ENCODE data around the gene CBX6. TPM values are rescaled to one million over a fixed set of nuclear protein-coding genes. Genes with fewer than 3 reads are reported as not detected.

Gene CBX6
- total and polyA plus RNA-seq, 2 donors, result 43.1 to 82.0 TPM

- no peak for DNase-seq (ENCODE audit: extremely low spot score)
- Histone ChIP-seq H3K27ac (ENCODE audit: low read depth) (no peak overlapping the region), H3K36me3 (ENCODE audit: insufficient read depth) (no peaks in the 10 kb centered on the region), H3K4me1 (ENCODE audit: insufficient read depth) (no peaks in the 10 kb centered on the region), H3K4me3 (ENCODE audit: low read depth, low read length) (no peak overlapping the region)
- WGBS, result 89% methylated on average over 2 of the region's 2 CpGs
These were observed 48.4 kb downstream of the CBX6 start for GRCh38 chr22:38823637-38824036.

DNA sequence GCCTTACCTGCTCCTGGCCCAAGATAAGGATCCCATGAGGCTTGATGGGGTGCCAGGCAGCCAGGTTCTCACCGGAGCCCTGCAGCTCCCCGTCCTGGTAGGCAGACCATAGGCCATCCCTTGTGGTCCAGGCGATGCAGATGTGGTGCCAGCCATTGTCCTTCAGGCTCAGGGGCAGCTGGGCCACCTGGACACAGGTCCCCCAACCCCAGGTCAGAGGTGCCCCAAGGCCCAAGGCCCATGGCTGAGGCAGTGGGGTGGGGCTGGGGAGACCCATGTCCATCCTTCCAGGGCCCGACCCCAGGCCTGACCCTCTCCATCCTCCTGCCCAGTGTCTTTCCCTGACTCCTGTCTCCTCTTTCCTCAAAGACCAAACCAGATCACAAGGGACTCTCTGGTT lies 48.9 kb downstream of the CBX6 start:
- no peak overlapping the region for H3K4me3 ChIP-seq (ENCODE audit: low read depth, low read length)
- H3K27ac ChIP-seq (ENCODE audit: low read depth), result no peak overlapping the region
- no peak for DNase-seq (ENCODE audit: extremely low spot score)
- WGBS, result 90% methylated on average over 4 of the region's 4 CpGs
- no peaks in the 10 kb centered on the region for H3K4me1 ChIP-seq (ENCODE audit: insufficient read depth)
- no peaks in the 10 kb centered on the region for H3K36me3 ChIP-seq (ENCODE audit: insufficient read depth)

DNA sequence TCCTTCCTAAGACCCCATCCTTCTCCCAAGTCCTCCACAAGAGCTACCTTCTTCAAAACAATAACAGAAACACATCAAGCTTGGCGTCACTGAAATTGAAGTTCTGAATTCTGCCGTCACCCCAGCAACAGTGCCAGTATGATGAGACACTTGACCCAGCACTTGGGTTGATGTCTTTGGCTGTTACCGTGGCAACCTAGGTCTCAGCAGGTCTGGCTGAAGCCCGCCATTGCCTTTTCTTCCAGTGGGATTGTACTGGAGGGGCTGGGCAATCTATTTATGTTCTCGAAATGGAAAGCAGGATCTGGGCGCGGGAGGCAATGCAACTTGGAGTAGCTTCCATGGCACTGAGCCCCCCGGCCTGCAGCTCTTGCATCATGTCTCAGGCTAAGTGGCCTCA lies 52.0 kb downstream of the CBX6 start:
- Histone ChIP-seq H3K27ac (ENCODE audit: low read depth) (no peak overlapping the region), H3K36me3 (ENCODE audit: insufficient read depth) (no peaks in the 10 kb centered on the region), H3K4me1 (ENCODE audit: insufficient read depth) (no peaks in the 10 kb centered on the region), H3K4me3 (ENCODE audit: low read depth, low read length) (no peak overlapping the region)
- WGBS, result 84% methylated on average over 8 of the region's 8 CpGs
- no peak for DNase-seq (ENCODE audit: extremely low spot score)

- no peak overlapping the region for H3K4me3 ChIP-seq (ENCODE audit: low read depth, low read length)
- H3K4me1 ChIP-seq (ENCODE audit: insufficient read depth), result no peaks in the 10 kb centered on the region
- no peaks in the 10 kb centered on the region for H3K36me3 ChIP-seq (ENCODE audit: insufficient read depth)
- 83% methylated on average over 10 of the region's 10 CpGs for WGBS
- no peak overlapping the region for H3K27ac ChIP-seq (ENCODE audit: low read depth)
- no peak for DNase-seq (ENCODE audit: extremely low spot score)
These were observed 52.6 kb downstream of the CBX6 start for GRCh38 chr22:38819387-38819940.

DNA sequence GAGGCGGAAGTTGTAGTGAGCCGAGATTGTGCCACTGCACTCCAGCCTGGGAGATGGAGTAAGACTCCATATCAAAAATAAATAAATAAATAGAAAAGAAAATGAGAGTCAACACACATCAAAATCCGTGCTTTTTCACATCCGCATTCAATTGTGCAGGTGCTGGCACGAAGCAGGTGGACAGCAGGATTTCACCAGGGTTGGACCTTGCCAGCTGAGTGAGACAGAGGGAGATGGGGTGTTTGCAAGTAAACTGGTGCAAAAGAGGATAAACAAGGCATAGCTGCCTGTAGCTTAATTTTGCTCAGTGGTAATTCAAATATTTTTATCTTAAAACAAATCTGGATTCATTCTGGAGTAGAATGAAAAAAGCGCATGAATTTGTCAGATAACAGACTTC lies 54.8 kb downstream of the CBX6 start:
- Histone ChIP-seq H3K4me1 (ENCODE audit: insufficient read depth) (no peaks in the 10 kb centered on the region), H3K27ac (ENCODE audit: low read depth) (no peak overlapping the region), H3K36me3 (ENCODE audit: insufficient read depth) (no peaks in the 10 kb centered on the region), H3K4me3 (ENCODE audit: low read depth, low read length) (no peak overlapping the region)
- no peak for DNase-seq (ENCODE audit: extremely low spot score)
- WGBS, result 91% methylated on average over 6 of the region's 6 CpGs

DNA sequence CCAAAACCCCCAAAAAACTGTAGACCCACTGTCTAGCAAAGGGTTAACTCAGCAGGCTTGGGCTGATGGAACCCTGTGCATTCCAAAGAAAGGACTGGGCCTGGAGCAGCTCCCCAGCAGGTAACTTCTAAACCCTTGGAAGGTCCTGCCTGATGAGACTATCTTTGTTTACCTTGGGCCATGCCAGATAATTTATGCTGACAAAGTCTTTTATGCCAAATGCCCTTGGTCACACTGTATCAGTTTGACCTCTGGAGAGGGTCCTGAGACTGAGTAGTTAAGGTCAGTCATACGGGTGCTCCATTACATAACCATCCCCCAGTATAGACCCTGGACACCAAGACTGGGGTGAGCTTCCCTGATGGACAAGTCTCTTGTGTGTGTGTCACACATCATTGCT lies 56.2 kb downstream of the CBX6 start:
- Histone ChIP-seq H3K4me3 (ENCODE audit: low read depth, low read length) (no peak overlapping the region), H3K36me3 (ENCODE audit: insufficient read depth) (no peaks in the 10 kb centered on the region), H3K27ac (ENCODE audit: low read depth) (no peak overlapping the region), H3K4me1 (ENCODE audit: insufficient read depth) (no peaks in the 10 kb centered on the region)
- WGBS, result 42% methylated on average over 1 of the region's 1 CpG
- no peak for DNase-seq (ENCODE audit: extremely low spot score)

Other genes with a start within 250 kb of the CBX6 start
- gene FAM227A, start 215.8 kb downstream of the CBX6 start, total RNA-seq, result 4.9 TPM
- 0.48 TPM for gene FAM227A, start 215.8 kb downstream of the CBX6 start, polyA plus RNA-seq
- 17.0 TPM for gene CBY1, start 215.6 kb downstream of the CBX6 start, total RNA-seq
- 63.5 TPM for gene CBY1, start 215.6 kb downstream of the CBX6 start, polyA plus RNA-seq
- gene TOMM22, start 190.3 kb downstream of the CBX6 start, total RNA-seq, result 34.4 TPM
- 35.8 TPM for gene TOMM22, start 190.3 kb downstream of the CBX6 start, polyA plus RNA-seq
- gene JOSD1, start 171.3 kb downstream of the CBX6 start, total RNA-seq, result 40.2 TPM
- 43.9 TPM for gene JOSD1, start 171.3 kb downstream of the CBX6 start, polyA plus RNA-seq
- 30.8 TPM for gene GTPBP1, start 166.3 kb downstream of the CBX6 start, total RNA-seq
- gene GTPBP1, start 166.3 kb downstream of the CBX6 start, polyA plus RNA-seq, result 27.8 TPM
- gene SUN2, start 116.2 kb downstream of the CBX6 start, total RNA-seq, result 59.7 TPM
- gene SUN2, start 116.2 kb downstream of the CBX6 start, polyA plus RNA-seq, result 271 TPM
- 12.4 TPM for gene DNAL4, start 78.1 kb downstream of the CBX6 start, total RNA-seq
- gene DNAL4, start 78.1 kb downstream of the CBX6 start, polyA plus RNA-seq, result 21.5 TPM
- gene NPTXR, start 28.2 kb downstream of the CBX6 start, total RNA-seq, result 4.2 TPM
- gene NPTXR, start 28.2 kb downstream of the CBX6 start, polyA plus RNA-seq, result 15.1 TPM
- 0.42 TPM for gene APOBEC3A, start 85.4 kb upstream of the CBX6 start, total RNA-seq
- gene APOBEC3A, start 85.4 kb upstream of the CBX6 start, polyA plus RNA-seq, result 0.62 TPM
- 1.8 TPM for gene APOBEC3B, start 110.1 kb upstream of the CBX6 start, total RNA-seq
- 1.0 TPM for gene APOBEC3B, start 110.1 kb upstream of the CBX6 start, polyA plus RNA-seq
- gene APOBEC3C, start 142.0 kb upstream of the CBX6 start, total RNA-seq, result 8.1 TPM
- gene APOBEC3C, start 142.0 kb upstream of the CBX6 start, polyA plus RNA-seq, result 28.9 TPM
- gene APOBEC3D, start 148.9 kb upstream of the CBX6 start, total RNA-seq, result 1.3 TPM
- 2.7 TPM for gene APOBEC3D, start 148.9 kb upstream of the CBX6 start, polyA plus RNA-seq
- 4.7 TPM for gene APOBEC3F, start 168.6 kb upstream of the CBX6 start, total RNA-seq
- gene APOBEC3F, start 168.6 kb upstream of the CBX6 start, polyA plus RNA-seq, result 4.4 TPM
- 10.1 TPM for gene APOBEC3G, start 205.1 kb upstream of the CBX6 start, total RNA-seq
- 12.7 TPM for gene APOBEC3G, start 205.1 kb upstream of the CBX6 start, polyA plus RNA-seq
- gene APOBEC3H, start 225.0 kb upstream of the CBX6 start, total RNA-seq, result not detected
- gene APOBEC3H, start 225.0 kb upstream of the CBX6 start, polyA plus RNA-seq, result 0.24 TPM

Data from urinary bladder (tissue), 4 donors.